Panc1 (cell line): ENCODE data around the gene SDK1.

ENCODE experiments used
- SIN3A ChIP-seq: IDR thresholded peaks from 2 replicates; pipeline ENCODE4 v1.6.1; 2012; ENCODE audit warnings: low read depth, mild to moderate bottlenecking, low read length, moderate library complexity, borderline replicate concordance; ENCODE audit not compliant: insufficient read depth
- TF ChIP-seq, protein P1 (sequence below): fragments of 450-650 bp; IDR thresholded peaks from 2 replicates; pipeline ENCODE4 v1.5.1; 2017; ENCODE audit warnings: mild to moderate bottlenecking
- TF ChIP-seq, protein P2 (sequence below), 2 experiments: IDR thresholded peaks; 2 replicates each; pipeline ENCODE4 v1.6.1; 2011 to 2012; ENCODE audit warnings: low read depth in 2 of 2, control low read depth in 1 of 2, low read length in 1 of 2, mild to moderate bottlenecking in 1 of 2, moderate library complexity in 1 of 2; ENCODE audit not compliant: insufficient read depth in 1 of 2

DNA sequence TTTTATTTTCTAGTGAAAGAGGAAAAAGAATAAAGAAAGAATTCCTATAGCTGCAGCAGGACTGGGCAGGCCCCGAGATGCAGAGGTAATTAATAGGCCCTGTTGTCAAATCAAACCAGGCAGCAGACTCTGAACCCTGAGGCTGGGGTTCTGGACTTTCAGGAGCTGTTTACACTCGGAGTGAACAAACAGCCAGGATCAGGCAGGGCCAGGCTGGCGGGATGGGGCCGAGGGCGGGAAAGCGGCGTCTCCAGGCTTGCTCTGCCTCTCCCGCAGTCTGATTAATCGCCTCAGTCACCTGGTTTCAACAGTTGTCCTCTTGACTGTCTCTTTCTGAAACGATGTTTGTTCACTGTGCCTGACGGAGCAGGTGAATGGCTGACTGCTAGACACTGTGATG, 705.6 kb downstream of the SDK1 start:
- TF ChIP-seq, protein P1, sequence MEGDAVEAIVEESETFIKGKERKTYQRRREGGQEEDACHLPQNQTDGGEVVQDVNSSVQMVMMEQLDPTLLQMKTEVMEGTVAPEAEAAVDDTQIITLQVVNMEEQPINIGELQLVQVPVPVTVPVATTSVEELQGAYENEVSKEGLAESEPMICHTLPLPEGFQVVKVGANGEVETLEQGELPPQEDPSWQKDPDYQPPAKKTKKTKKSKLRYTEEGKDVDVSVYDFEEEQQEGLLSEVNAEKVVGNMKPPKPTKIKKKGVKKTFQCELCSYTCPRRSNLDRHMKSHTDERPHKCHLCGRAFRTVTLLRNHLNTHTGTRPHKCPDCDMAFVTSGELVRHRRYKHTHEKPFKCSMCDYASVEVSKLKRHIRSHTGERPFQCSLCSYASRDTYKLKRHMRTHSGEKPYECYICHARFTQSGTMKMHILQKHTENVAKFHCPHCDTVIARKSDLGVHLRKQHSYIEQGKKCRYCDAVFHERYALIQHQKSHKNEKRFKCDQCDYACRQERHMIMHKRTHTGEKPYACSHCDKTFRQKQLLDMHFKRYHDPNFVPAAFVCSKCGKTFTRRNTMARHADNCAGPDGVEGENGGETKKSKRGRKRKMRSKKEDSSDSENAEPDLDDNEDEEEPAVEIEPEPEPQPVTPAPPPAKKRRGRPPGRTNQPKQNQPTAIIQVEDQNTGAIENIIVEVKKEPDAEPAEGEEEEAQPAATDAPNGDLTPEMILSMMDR, result no peak
- TF ChIP-seq, protein P2, sequence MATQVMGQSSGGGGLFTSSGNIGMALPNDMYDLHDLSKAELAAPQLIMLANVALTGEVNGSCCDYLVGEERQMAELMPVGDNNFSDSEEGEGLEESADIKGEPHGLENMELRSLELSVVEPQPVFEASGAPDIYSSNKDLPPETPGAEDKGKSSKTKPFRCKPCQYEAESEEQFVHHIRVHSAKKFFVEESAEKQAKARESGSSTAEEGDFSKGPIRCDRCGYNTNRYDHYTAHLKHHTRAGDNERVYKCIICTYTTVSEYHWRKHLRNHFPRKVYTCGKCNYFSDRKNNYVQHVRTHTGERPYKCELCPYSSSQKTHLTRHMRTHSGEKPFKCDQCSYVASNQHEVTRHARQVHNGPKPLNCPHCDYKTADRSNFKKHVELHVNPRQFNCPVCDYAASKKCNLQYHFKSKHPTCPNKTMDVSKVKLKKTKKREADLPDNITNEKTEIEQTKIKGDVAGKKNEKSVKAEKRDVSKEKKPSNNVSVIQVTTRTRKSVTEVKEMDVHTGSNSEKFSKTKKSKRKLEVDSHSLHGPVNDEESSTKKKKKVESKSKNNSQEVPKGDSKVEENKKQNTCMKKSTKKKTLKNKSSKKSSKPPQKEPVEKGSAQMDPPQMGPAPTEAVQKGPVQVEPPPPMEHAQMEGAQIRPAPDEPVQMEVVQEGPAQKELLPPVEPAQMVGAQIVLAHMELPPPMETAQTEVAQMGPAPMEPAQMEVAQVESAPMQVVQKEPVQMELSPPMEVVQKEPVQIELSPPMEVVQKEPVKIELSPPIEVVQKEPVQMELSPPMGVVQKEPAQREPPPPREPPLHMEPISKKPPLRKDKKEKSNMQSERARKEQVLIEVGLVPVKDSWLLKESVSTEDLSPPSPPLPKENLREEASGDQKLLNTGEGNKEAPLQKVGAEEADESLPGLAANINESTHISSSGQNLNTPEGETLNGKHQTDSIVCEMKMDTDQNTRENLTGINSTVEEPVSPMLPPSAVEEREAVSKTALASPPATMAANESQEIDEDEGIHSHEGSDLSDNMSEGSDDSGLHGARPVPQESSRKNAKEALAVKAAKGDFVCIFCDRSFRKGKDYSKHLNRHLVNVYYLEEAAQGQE (IDR thresholded peaks at IDR 0.05; ENCODE audit: insufficient read depth in 1 of 2, low read depth in 2 of 2, low read length in 1 of 2), result no peak
- no peak for TF ChIP-seq SIN3A
